OCI-LY7 (cell line): Measurements from ENCODE around the gene C5AR2.

Experiments used
- CTCF ChIP-seq: fragments of 200-600 bp; sonication (generic); conservative IDR thresholded peaks from 2 replicates; pipeline ENCODE4 v1.5.1; 2014; ENCODE audit warnings: mild to moderate bottlenecking, antibody characterized with exemption, low read length, moderate library complexity, mixed read lengths
- EZH2phosphoT487 ChIP-seq: fragments of 200-600 bp; sonication (generic); IDR thresholded peaks from 2 replicates; pipeline ENCODE4 v1.6.1; 2018; ENCODE audit warnings: low read depth, borderline replicate concordance, mild to moderate bottlenecking, mixed run types, antibody characterized with exemption, low read length, moderate library complexity, mixed read lengths

GRCh38 chr19:47302249-47302648, 29.7 kb upstream of the C5AR2 start:
- TF ChIP-seq EZH2phosphoT487 (no peak), CTCF (no peak)
